GM10266 (cell line): ENCODE measurements around the gene RNF130.

Experiments used
- DNase-seq: peaks from one replicate; pipeline ENCODE4 v3.0.0; 2012; ENCODE audit errors: extremely low spot score
- CTCF ChIP-seq: IDR thresholded peaks from 2 replicates; pipeline ENCODE4 v1.5.1; 2012; ENCODE audit warnings: mild to moderate bottlenecking, low read depth; ENCODE audit not compliant: control insufficient read depth, insufficient read depth; ENCODE audit errors: missing control alignments

The RNF130 gene

GRCh38 chr5:180109920-180110319 lies 38.4 kb upstream of the RNF130 start:
- TF ChIP-seq CTCF, result no peak
- no peak for DNase-seq

GRCh38 chr5:180107005-180107404 lies 35.4 kb upstream of the RNF130 start:
- no peak for TF ChIP-seq CTCF
- DNase-seq, result no peak

- no peak for TF ChIP-seq CTCF
- DNase-seq, result no peak
These were observed 34.3 kb upstream of the RNF130 start for GRCh38 chr5:180105827-180106312.

- no peak for TF ChIP-seq CTCF
- DNase-seq, result no peak
These were observed 32.6 kb upstream of the RNF130 start for GRCh38 chr5:180104168-180104530.

GRCh38 chr5:180103487-180104167 lies 32.1 kb upstream of the RNF130 start:
- no peak for TF ChIP-seq CTCF
- DNase-seq, result no peak

GRCh38 chr5:180102636-180103035 lies 31.1 kb upstream of the RNF130 start:
- no peak for TF ChIP-seq CTCF
- DNase-seq, result no peak

- no peak for DNase-seq
- no peak for TF ChIP-seq CTCF
These were observed 30.0 kb upstream of the RNF130 start for GRCh38 chr5:180101451-180102105.
